G401.6 (cell line): ENCODE data around the gene PIK3R2.
A peak's percentile ranks its signal among the peaks of the same experiment; 100 is the strongest.
"Not testable (repeated sequence)": the region's sequence is repeated elsewhere in the genome, so short reads cannot be mapped to it uniquely, and the experiment has no call there.

ENCODE experiments used
- FAIRE-seq: peaks from 2 replicates; lab custom pipeline; 2012; peaks lifted over from hg19 to GRCh38; lab: Jason Lieb, UNC

PIK3R2 gene

GRCh38 chr19:18203863-18204393 lies 51.0 kb downstream of the PIK3R2 start, which contains the start of gene RAB3A:
TSS of gene RAB3A (minus strand) at chr19:18204042. CDS start at chr19:18202740, 1,302 bp downstream.
- FAIRE-seq, result peak; percentile 99

GRCh38 chr19:18204394-18205199 lies 51.6 kb downstream of the PIK3R2 start:
- no peak for FAIRE-seq

GRCh38 chr19:18205200-18205892 lies 52.4 kb downstream of the PIK3R2 start:
- FAIRE-seq, result no peak

GRCh38 chr19:18206018-18206417 lies 53.1 kb downstream of the PIK3R2 start:
- no peak for FAIRE-seq

- FAIRE-seq, result no peak
Observed at GRCh38 chr19:18208098-18208951, 55.4 kb downstream of the PIK3R2 start.

GRCh38 chr19:18209912-18210311 lies 56.9 kb downstream of the PIK3R2 start:
- not testable (repeated sequence) for FAIRE-seq

GRCh38 chr19:18211683-18212082 lies 58.7 kb downstream of the PIK3R2 start:
- FAIRE-seq, result no peak

- FAIRE-seq, result no peak
Observed at GRCh38 chr19:18214779-18215433, 61.9 kb downstream of the PIK3R2 start.

GRCh38 chr19:18216789-18217188 lies 63.8 kb downstream of the PIK3R2 start:
- FAIRE-seq, result no peak

- FAIRE-seq, result no peak
Observed at GRCh38 chr19:18218159-18218558, 65.2 kb downstream of the PIK3R2 start.

- no peak for FAIRE-seq
Observed at GRCh38 chr19:18218600-18218999, 65.6 kb downstream of the PIK3R2 start.
